Panc1 (cell line): ENCODE data around the gene FAT2. TPM values are rescaled to one million over a fixed set of nuclear protein-coding genes. Genes with fewer than 3 reads are reported as not detected.

Source experiments
- ATAC-seq: fragments of 200-7000 bp; cut with Tn5 transposase; 2 replicates; pipeline ENCODE4 v1.9.1; 2020; ENCODE audit warnings: mild to moderate bottlenecking, moderate library complexity
- BruUV-seq: library from RNA; stranded (reverse); fragments of 400-500 nt; replicated peaks from 2 replicates; lab custom pipeline; 2021; lab: Mats Ljungman, UMichigan
- CTCF ChIA-PET: fragments of 300-600 bp; sonication (Branson Sonifier 250); formaldehyde crosslinking; loops from one replicate; lab custom pipeline; 2022; ENCODE audit warnings: antibody characterized with exemption; lab: Charles Lee
- POLR2A ChIA-PET: fragments of 300-600 bp; sonication (Branson Sonifier 250); formaldehyde crosslinking; loops from one replicate; lab custom pipeline; 2022; ENCODE audit warnings: antibody characterized with exemption; lab: Charles Lee
- DNase-seq: peaks from one replicate; pipeline ENCODE4 v3.0.0-alpha.2; 2010; ENCODE audit warnings: low read depth, low spot score
- H3K27ac ChIP-seq: 2 replicates; pipeline ENCODE4 v1.5.1; 2011; ENCODE audit warnings: mild to moderate bottlenecking, low read length, inconsistent platforms
- H3K27me3 ChIP-seq: fragments of 200-500 bp; sonication (Bioruptor generic); 2 replicates; pipeline ENCODE4 v1.6.0; 2014; ENCODE audit warnings: low read length, inconsistent platforms; ENCODE audit not compliant: control insufficient read depth, insufficient read depth
- H3K36me3 ChIP-seq: fragments of 200-500 bp; sonication (Bioruptor generic); 2 replicates; pipeline ENCODE4 v1.5.1; 2014; ENCODE audit warnings: inconsistent platforms, mild to moderate bottlenecking, low read length, moderate library complexity; ENCODE audit not compliant: control insufficient read depth, insufficient read depth
- H3K4me1 ChIP-seq: 2 replicates; pipeline ENCODE4 v1.5.1; 2011; ENCODE audit warnings: inconsistent platforms, mild to moderate bottlenecking, low read length, moderate library complexity; ENCODE audit not compliant: control insufficient read depth, insufficient read depth
- H3K4me3 ChIP-seq, 2 experiments: 2 replicates each; pipeline ENCODE4 v1.5.1; 2011 to 2012; ENCODE audit warnings: low read depth in 2 of 2, low read length in 2 of 2, mild to moderate bottlenecking in 2 of 2, inconsistent platforms in 1 of 2, moderate library complexity in 1 of 2
- H3K9me3 ChIP-seq: fragments of 200-500 bp; sonication (Bioruptor generic); 2 replicates; pipeline ENCODE4 v1.5.1; 2014; ENCODE audit warnings: low read depth, mild to moderate bottlenecking, inconsistent platforms, low read length, moderate library complexity; ENCODE audit not compliant: control insufficient read depth, insufficient read depth
- CTCF ChIP-seq: fragments of 450-650 bp; IDR thresholded peaks from 2 replicates; pipeline ENCODE4 v1.5.1; 2017; ENCODE audit warnings: mild to moderate bottlenecking
- POLR2AphosphoS5 ChIP-seq: IDR thresholded peaks from 2 replicates; pipeline ENCODE4 v1.6.1; 2012; ENCODE audit warnings: mild to moderate bottlenecking, low read depth, low read length, moderate library complexity
- REST ChIP-seq, 2 experiments: IDR thresholded peaks; 2 replicates each; pipeline ENCODE4 v1.6.1; 2011 to 2012; ENCODE audit warnings: low read depth in 2 of 2, control low read depth in 1 of 2, low read length in 1 of 2, mild to moderate bottlenecking in 1 of 2, moderate library complexity in 1 of 2; ENCODE audit not compliant: insufficient read depth in 1 of 2
- SIN3A ChIP-seq: IDR thresholded peaks from 2 replicates; pipeline ENCODE4 v1.6.1; 2012; ENCODE audit warnings: low read depth, mild to moderate bottlenecking, low read length, moderate library complexity, borderline replicate concordance; ENCODE audit not compliant: insufficient read depth
- TCF7L2 ChIP-seq: IDR thresholded peaks from 2 replicates; pipeline ENCODE4 v1.6.1; 2011; ENCODE audit warnings: mild to moderate bottlenecking, low read depth, low read length, inconsistent platforms
- in situ Hi-C: cut with HindIII; loops from 2 replicates; pipeline ENCODE4 v1.10.0; 2016; ENCODE audit warnings: low sequenced_read_pairs, low pct_unique_long_range_greater_than_20kb
- intact Hi-C: fragments of 100-400 bp; cut with micrococcal nuclease; formaldehyde crosslinking; loops from one replicate; pipeline ENCODE4 v1.10.0; 2022; ENCODE audit not compliant: unreplicated experiment
- total RNA-seq: library from RNA; stranded (reverse); gene quantifications from one replicate; pipeline ENCODE4 v1.2.1, GENCODE V29; 2021; ENCODE audit not compliant: unreplicated experiment

Gene FAT2
- total RNA-seq, 1 experiment from 2014 or later, result not detected

- no peak overlapping the region for H3K27ac ChIP-seq
- H3K27me3 ChIP-seq, result peaks cover 3% of the 10 kb centered on the region; the same call in 1 of the 2 replicates
- H3K4me3 ChIP-seq, result no peak overlapping the region
- no peaks in the 10 kb centered on the region for H3K4me1 ChIP-seq
- ChIA-PET CTCF (no interaction called here), POLR2A (no interaction called here)
- in situ Hi-C loops, result no loop called here
- DNase-seq (no peak), ATAC-seq (no peak)
- TF ChIP-seq POLR2AphosphoS5 (no peak), TCF7L2 (no peak), SIN3A (no peak), CTCF (no peak), REST (IDR thresholded peaks at IDR 0.05; ENCODE audit: insufficient read depth in 1 of 2, low read depth in 2 of 2, low read length in 1 of 2) (no peak)
- no peaks in the 10 kb centered on the region for H3K9me3 ChIP-seq
- no peaks in the 10 kb centered on the region for H3K36me3 ChIP-seq
- BruUV-seq, result no TSS peak
- intact Hi-C loops, result no loop called here
These were observed 14.4 kb upstream of the FAT2 start for GRCh38 chr5:151605559-151605958.

GRCh38 chr5:151602806-151603205, 11.7 kb upstream of the FAT2 start:
- H3K9me3 ChIP-seq, result no peaks in the 10 kb centered on the region
- BruUV-seq, result no TSS peak
- ATAC-seq, result no peak
- H3K4me1 ChIP-seq, result no peaks in the 10 kb centered on the region
- no peak overlapping the region for H3K27ac ChIP-seq
- no peak overlapping the region for H3K4me3 ChIP-seq
- CTCF ChIA-PET, result interaction anchor here (0.6 kb wide), 1 partner anchor 35 kb away, joined by 4 read pairs; no protein-coding TSS in a partner anchor
- intact Hi-C loops (no loop called here), in situ Hi-C loops (no loop called here)
- TF ChIP-seq SIN3A (no peak), CTCF (no peak), REST (IDR thresholded peaks at IDR 0.05; ENCODE audit: insufficient read depth in 1 of 2, low read depth in 2 of 2, low read length in 1 of 2) (no peak), POLR2AphosphoS5 (no peak), TCF7L2 (no peak)
- no peaks in the 10 kb centered on the region for H3K36me3 ChIP-seq
- DNase-seq, result no peak
- POLR2A ChIA-PET, result no interaction called here
- peaks cover 3% of the 10 kb centered on the region; the same call in 1 of the 2 replicates for H3K27me3 ChIP-seq
